Suppressor macrophage (primary cell): ENCODE data around the gene RGS6.
A peak's percentile ranks its signal among the peaks of the same experiment; 100 is the strongest.

ENCODE experiments used
- DNase-seq, 4 experiments: peaks; one replicate each; pipeline ENCODE4 v3.0.0-alpha.2; 2020 to 2022

Gene RGS6

GRCh38 chr14:72164420-72165228 is 232.4 kb downstream of the RGS6 start:
- peak; percentile 36 to 71 (median 50) for DNase-seq

DNA sequence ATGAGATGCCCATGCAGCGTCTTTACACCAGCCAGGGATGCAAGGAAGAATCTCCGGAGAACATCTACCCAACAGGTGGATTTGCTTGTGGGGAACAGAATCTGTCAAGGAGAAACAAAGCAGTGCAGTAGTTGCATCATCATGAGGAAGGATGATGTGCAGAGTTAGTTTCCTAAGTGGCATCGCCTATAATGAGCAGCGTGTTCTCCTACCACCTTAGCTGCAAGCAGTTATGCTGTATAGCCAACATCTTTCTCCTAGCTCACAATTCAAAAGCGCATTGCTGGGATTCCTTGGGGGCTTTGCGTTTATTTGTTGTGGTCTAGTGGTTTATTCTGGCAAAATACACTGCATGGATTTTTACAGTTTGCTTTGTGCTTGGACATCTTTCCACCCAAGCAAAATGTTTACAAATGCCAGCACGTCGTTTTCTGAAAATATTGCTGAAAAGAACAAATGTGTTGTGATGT is 233.0 kb downstream of the RGS6 start:
- peak in 3 of 4 experiments; percentile 9 to 34 (median 33) for DNase-seq

DNA sequence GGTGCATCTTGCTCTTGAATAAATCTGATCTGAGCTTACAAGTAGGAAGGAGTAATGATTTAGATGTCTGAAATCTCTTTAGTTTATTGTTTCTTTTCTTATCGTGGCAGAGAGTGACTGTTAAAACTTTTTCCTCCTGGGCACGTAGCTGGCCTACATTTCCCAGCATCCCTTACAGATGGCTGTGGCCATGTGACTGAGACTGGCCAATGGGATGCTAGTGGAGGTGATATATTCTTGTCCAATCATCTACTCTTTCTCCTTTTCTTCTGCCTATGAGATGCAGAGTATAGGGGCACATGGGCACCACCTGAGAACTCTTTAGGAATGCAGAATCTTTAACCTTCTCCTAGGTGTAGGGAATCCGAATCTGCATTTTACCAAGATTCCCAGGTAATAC is 237.3 kb downstream of the RGS6 start:
- no peak for DNase-seq

DNA sequence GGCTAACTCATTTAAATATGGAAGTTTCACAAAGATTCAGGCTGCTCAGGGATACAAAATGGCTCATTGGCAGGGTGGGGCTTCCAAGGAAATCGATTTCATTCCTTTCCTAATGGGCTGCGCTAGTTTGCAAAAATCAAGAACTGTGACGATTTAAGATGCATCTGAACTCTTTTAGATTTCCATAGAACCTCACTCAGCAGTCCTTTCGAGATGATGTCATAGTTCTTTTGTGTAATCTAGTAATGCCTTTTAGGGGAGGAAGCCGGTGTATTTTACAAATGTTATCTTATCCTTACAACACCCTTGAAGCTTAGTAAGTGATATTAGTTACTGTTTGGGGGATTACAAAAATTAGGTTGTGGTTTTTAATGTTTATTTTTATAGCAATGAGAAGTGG is 239.8 kb downstream of the RGS6 start:
- no peak for DNase-seq

GRCh38 chr14:72172597-72172996 is 240.4 kb downstream of the RGS6 start:
- DNase-seq, result no peak

- no peak for DNase-seq
Observed at GRCh38 chr14:72173038-72173720, 240.9 kb downstream of the RGS6 start.

DNA sequence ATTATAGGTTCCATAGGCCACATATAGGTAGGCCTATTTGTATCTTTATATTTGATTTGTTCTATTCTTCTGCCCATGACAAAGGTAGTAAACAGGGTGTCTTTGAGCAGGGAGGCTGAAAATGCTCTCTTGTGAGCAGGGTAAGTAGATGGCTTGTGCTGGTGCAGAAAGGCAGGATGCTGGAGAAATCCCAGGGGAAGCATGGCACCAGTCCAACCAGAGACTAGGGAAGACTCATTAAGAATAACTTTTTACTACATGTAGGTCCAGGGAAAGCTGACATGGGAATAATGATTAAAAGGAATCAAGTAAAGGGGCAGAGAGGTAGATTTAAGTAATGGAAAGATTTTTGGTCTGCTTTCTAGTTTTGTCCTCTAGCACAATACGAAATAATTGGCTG is 245.0 kb downstream of the RGS6 start:
- DNase-seq, result no peak

- no peak for DNase-seq
Observed at GRCh38 chr14:72178517-72178916, 246.3 kb downstream of the RGS6 start.

DNA sequence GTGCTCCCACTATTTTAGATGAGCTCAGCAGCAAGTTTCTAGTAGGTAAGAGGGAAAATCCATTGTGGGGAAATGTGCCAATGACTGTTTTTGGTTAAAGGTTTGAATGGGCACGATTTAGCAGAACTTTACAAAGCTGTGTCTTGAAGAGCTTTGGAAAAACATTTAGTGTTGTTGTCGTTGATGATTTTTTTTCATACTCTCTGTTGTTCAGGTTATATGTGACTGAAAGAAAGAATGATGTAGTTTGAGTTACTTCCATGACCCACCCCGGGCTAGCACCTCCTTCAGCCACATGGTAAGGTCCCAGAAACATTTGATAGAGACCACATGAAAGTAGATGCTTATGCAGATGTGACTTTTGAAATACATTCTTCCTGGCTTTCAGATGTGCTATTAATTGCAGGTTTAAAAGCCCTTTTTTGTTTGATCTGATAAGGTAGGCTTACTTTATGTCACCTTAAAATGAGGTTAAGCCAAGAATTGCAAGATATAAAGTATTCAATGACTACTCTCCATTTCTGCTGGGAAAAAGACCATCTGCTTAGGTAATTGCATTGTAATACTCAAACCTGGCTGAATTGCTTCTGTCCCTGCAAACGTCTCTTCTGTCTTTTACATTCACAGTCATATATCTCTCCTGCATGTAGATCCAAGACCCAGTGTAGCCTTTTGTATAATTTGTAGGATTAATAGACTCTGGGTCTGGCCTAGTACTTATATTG is 250.6 kb downstream of the RGS6 start:
- no peak for DNase-seq

DNA sequence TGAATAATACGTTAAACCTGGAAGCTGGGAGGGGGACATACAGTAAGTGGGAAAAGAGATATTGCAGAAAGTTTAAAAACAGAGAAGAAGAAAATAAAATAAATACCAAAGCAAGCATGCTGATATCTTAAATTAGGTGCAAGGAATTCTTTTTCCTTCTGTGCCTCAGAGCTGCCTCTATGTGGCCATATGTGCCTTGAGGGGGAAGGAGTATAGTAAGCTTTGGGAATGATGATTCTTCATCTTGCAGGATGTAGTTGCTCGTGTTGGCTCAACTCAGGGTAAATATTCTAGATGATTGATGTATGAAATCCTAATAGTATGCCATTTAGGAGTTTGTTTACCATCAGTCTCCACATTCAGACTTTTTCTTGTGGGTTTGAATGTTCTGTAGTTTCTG is 251.4 kb downstream of the RGS6 start:
- DNase-seq, result no peak

GRCh38 chr14:72186523-72186922 is 254.3 kb downstream of the RGS6 start:
- no peak for DNase-seq

- no peak for DNase-seq
Observed at GRCh38 chr14:72196237-72197015, 264.2 kb downstream of the RGS6 start.

- DNase-seq, result no peak
Observed at GRCh38 chr14:72201645-72202044, 269.4 kb downstream of the RGS6 start.

- DNase-seq, result no peak
Observed at GRCh38 chr14:72213424-72213823, 281.2 kb downstream of the RGS6 start.

GRCh38 chr14:72215080-72215479 is 282.9 kb downstream of the RGS6 start:
- DNase-seq, result no peak

DNA sequence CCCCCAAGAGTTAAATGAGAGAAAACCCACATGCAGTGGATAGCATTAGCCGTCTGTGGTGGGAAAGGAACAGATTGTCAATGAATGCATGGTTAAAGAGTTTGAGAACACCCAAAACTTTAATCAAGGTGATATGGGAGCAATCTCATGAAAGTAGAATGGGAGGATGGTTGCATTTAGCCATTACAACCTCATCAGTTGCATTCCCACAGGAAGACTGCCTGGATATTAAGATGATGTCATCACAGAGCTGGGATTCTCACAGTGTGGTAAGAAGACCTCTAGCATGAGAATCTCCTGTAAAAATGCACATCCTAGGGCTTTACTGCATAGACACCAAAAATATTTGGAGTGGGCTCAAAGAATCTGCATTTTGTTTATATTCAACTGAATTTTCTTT is 284.9 kb downstream of the RGS6 start:
- no peak for DNase-seq

- no peak for DNase-seq
Observed at GRCh38 chr14:72222046-72222445, 289.8 kb downstream of the RGS6 start.

- no peak for DNase-seq
Observed at GRCh38 chr14:72236629-72237028, 304.4 kb downstream of the RGS6 start.

DNA sequence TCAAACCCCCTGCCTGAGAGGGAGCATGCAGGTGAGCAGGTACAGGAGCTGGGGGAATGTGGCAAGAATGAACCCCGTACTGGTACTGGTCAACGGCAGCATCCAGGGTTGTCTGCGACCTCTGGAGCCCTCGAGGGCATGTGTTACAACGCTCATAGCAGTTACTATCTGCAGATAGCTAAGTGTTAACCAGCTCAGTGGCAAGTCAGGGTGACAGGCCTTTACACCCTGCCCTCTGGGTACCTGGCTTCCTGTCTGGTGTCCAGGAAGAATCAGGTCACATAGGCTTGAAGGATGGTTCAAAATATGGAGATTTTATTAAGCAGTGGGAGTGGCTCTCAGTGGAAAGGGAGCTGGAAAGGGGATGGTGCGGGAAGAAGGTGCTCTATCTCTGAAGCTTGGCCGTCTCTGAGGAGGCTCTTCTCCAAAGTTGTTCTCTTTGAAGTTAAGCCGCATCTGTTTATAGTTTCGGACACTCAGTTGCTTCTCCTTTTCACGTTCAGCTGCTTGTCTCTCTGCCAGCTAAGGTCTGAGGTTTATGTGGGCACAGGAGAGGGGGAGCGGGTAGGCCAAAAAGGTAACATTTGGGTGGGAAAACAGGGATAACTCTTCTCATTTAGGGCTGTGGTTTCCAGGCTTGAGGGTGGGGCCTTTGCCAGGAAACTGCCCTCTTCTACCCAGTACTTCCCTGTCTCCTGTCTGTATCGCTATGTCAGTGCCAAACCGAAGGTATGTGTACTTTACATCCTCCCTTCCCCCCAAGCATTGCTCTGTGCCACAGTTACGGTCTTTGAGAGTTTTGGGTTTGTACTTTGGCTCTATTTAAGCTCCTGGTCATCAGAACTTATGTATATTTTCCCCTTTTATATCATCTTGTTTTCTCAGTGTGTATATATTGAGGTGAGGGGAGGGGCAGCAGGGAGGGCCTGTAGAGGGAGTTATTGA is 305.8 kb downstream of the RGS6 start:
- no peak for DNase-seq

GRCh38 chr14:72243309-72244293 is 311.4 kb downstream of the RGS6 start:
- DNase-seq, result no peak
